Stimulated activated CD8-positive, alpha-beta memory T cell treated with anti-CD3 and anti-CD28 coated beads, Interleukin-15, amount 100 ng/mL, for 4 hours (primary cell): ENCODE measurements around the gene SPTB.

Source experiments
- DNase-seq, 2 donors: peaks; one replicate each; pipeline ENCODE4 v3.0.0-alpha.2; 2020; ENCODE audit warnings: low read depth in 2 of 2

Gene SPTB

DNA sequence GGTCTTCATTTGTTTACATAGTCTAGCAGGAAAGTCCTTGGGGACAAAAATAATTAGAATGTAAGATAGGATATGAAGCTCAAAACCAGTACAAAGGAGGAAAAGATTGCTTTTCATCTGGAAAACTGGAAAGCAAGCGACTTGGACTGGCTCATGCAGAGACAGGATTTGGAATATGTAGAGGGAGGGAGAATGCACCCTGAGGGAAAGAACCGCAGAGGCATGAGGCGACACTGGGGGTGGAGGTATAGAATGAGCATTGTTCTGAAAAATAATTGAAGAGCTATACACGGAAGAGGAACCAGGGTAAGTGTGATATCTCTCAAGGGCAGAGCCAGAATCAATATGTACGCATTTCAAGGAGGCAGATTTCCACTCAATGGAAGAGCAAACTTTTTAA is 90.0 kb downstream of the SPTB start:
- no peak for DNase-seq

DNA sequence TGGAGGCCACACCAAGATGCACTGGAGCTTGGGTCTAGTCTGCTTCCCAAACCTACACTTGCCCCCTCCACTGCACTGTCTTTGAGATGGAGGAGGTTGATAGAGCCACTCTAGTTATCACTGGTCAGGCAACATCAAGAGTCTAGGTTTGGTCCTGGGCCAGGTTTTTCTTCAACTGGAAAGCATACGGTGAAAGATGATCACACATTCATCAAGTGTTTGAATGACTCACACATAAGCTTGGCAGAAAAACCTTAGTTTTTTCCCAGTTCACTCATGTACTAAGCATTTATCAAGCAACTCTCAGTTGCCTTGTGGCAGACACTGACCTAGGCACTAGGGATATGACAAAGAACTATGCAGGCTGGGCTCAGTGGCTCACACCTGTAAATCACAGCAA is 91.0 kb downstream of the SPTB start:
- DNase-seq = no peak

DNA sequence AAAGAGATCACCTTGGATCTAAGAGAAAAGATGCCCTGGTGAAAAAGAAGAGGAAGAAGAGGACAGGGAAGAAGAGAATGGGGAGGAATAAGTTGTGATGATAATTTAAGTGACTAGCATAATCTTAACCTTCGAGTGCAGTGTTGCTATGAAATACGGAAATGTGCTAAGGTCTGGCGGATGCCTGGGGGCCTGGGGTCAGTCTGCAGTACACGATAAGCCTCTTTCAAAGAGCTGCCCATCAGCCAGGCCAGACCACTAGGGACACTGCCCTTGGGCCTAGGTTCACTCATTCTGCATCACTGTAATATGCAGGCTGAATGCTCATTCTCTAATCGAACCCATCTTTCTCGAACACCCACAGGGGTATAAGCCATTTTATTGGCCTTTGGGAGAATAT is 92.1 kb downstream of the SPTB start:
- DNase-seq = no peak

DNA sequence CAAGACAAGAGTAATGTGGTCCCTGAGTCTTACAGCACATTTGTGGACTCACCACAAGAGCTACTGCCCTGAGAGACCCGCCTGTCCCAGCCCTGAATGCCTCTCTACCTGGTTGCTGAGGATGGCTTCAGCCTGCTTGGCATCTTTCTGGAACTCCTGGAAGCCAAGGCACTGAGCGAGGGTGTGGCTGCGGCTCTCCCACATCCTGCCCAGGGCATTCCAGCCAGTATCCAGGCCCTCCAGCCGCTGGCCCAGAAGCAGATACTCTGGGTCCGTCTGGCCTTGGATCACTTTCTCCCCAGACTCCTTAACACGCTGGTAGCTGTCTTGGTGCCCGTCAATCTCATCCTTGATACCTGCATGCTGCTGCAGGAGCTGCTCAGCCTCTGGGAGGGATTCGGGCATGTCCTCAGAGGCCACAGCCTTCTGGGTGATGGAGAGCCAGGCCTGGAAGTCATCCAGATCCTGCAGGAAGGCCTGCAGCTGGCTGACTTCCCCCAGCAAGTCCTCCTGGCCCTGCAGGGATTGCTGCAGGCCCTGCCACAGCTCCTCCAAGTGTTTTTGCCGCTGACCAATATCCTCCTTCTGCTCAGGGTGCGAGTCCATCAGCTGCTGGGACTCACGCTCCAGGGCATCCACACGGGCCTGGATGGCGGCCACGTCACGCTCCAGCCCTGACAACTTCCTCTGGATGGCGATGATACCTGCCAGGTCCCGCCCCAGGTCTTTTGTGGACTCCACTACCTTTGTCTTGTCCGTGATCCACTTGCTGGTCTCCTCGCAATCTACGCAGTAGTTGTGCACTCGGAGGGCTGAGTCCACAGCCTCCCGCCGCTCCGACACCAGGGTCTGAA is 93.2 kb downstream of the SPTB start:
- DNase-seq = no peak

DNA sequence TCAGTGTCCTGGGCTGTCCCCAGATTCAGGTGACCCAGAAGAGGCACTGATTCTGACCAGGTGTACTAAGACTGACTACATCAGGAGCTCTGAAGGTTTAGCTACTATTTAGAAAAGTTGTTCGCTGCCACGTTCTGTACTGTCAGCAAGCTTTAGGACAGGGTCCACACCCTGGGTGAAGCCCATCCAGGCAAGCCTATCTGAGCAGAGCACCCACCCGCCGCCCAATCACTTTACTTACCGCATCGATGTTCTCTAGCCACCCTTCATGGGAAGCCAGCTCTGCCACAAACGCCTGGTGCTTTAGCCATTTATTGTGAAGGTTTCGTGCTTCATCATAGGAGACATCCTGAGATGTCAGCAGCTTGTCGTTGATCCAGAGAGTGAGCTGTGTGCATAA is 95.7 kb downstream of the SPTB start:
- DNase-seq = no peak

DNA sequence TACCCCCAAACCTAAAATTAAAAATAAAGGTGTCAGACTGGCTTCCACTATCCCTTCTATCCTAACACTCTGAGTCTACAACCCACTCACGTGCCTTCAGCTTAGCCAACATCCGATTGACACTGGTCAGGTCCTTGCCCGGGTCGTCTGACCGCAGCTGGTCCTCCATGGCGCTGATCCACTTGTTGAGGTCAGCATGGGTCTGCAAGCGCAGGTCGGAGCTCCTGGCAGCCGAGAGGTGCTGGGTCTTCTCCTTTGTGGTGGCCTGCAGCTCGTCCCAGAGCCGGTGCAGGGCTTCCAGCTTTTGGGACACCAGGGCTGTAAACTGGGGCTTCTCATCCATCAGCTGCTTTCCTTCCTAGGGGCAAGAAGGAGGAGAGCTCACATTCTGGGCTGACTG is 97.5 kb downstream of the SPTB start:
- DNase-seq = no peak

DNA sequence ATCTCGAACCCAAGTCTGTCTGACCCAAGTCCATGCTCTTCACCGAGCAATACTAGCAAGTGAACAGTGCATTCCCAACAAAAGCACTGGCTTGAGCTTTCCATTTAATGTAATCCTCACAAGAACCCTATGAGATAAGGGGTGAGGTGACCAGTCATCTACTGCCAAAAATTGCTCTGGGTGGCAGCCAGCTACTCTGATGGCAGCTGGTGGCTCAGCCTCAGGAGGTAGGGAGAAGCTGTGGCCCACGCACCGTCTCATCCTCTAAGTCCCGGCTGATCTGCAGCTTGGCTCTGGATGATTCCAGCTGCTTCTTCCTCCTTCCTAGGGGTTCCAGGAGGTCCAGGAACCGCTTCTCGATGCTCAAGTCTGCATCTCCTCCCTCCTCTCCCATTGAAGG is 100.2 kb downstream of the SPTB start:
- no peak for DNase-seq

DNA sequence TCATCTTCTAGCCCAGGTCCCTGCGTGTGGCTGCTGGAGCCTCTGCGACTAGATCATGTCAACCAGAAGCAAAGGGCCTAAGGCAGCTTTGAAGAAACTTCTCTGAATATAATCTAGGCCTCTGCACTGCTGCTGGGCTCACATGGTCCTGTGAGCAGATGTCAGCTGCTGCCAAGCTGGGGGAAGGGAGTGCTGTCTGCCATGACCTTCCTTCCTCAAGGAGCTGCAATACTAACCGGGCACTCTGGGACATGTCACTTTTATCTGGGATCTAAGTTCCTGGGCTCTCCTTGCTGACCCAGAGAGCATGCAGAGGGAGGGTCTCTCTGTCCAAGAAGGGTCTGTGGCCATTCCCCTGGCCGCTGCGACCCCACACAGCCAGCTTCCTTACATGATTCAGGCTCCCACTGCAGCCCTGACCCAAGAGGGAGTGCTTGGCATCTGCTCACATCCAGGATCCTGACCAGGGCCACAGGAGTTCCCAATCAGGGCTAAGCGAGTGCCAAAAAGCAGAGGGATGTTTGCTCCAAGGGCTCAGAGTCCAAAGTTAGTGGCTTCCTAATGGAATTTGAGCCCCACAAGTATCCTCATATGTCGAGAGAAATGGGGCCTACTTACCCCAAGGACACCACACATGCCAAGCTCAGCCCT is 101.5 kb downstream of the SPTB start:
- no peak for DNase-seq

DNA sequence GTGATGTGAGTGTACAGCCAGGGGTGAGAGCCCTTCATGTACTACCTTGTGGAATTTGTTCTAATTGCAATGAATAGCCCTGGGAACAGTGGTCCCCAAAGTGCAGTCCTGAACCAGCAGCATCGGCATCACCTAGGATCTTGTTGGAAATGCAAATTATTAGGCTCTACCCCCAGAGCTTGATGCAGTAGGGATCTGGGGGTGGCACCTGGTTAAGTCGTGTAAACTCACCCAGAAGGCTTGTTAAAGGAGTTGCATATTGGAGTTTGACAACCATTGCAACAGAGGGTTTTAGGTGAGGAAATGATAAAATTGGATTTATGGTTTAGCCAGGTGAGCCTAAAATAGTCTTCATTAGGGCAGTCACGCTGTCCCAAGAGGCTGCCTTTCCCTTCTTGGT is 102.2 kb downstream of the SPTB start:
- no peak for DNase-seq

DNA sequence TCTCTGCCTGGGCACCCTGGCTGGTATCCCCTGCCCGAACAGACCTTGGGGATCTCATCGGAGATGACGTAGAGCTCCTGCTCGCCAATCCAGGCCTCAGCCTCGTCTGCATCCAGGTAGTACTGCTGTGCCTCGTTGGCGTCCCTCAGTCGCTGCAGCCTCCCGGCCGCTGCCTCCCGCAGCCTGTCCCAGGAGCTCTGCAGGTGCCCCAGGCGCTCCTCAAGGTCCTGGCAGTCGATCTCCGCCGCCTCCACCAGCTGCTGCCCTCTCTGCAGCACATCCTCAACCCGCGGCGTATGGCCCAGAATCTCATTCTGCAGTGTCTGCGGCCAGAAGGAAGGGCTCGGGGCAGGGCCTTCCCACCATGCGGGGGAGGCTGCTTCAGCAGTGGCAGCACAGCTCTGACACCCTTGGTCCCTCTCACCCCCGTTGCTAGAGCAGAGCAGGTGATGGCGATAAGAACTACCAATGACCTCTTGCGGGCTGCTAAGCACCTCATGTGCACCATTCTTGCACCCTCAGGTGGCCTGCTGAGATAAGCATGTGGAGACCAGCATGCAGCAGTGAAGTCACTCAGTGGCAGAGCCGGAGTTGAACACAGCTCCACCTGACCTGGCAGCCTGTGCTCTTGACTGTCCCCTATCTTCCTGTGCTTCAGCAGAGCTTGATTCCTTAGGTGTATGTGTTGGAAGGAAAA is 104.5 kb downstream of the SPTB start:
- DNase-seq = no peak

DNA sequence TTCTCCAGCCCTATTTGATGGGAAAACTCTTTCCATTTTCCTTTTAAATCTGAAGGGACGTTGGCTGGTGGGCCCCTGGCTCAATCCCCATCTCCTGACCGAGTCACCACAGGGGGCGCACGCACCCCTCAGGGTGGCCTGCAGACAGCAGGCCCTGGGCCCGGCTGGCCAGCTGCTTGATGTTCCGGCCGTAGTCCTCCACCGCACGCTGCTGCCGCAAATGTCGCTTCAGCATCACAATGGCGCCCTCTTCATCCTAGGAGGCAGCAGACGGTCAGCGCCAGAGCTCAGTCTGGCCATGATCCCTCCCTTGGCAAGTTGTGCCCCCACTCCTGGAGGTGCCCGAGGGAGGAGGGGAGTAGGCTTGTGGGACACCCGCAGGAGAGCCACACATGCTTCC is 105.4 kb downstream of the SPTB start:
- DNase-seq = no peak

DNA sequence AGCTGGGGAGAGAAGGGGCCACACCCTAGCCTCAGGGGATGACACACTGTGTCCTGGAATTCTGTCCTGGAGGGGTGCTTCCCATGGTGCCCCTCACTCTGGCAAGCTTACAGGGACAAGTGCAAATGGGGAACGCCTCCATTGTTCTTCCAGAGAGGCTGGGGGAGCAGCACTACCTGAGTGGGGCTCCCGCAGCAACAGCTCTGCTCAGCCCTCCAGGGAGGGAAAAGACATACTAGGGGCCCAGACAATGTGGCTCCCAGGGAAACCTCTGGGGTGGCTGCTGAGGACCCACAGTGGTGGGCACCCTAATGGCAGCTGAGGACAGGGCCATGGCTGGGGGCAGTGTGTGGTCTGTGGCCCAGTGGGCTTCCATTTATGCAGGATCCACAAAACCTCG is 106.1 kb downstream of the SPTB start:
- DNase-seq = no peak

DNA sequence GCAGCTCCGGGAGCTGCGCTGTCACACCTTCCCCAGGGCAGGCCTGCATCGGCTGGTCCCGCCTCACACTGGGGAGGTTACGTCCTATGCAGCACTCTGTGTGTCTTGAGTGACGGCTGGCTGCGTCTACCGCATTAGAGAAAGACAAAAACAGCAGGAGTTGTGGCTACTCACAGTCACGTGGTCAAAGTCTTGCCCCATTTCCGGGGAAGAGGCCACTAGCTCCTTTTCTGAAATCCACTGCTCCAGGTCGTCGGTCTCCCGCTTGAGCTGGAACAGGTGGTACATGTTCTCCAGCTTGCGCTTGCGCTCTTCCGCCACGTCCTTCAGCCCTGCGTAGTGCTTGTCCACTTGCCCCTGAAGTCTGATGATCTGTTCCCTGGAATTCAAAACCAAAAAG is 106.7 kb downstream of the SPTB start:
- DNase-seq = no peak

DNA sequence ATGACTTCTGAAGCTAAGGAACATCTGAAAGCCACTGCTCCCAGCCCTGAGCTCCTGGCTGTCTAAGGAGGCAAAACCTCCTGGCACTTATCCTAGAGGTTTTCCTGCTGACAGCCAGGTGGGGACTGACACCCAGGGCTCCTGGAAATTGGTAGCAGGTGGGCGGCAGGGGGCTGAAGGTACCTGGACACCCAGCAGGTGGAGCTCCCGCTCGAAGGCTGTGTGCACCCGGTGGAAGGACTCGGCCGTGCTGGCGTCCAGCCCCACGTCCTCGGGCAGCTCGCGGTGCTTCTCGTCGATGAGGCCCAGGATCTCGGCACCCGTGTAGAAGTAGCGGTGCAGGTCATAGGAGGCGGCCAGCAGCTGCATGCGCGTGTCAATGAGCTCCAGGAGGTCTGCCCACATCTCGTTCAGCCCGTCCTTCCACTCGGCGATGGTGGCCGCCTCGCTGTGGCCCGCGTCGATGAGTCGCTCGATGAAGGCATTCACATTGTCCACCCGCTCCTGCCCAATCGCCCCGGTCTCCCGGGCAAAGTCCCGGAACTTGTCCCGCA is 107.2 kb downstream of the SPTB start:
- DNase-seq = no peak

DNA sequence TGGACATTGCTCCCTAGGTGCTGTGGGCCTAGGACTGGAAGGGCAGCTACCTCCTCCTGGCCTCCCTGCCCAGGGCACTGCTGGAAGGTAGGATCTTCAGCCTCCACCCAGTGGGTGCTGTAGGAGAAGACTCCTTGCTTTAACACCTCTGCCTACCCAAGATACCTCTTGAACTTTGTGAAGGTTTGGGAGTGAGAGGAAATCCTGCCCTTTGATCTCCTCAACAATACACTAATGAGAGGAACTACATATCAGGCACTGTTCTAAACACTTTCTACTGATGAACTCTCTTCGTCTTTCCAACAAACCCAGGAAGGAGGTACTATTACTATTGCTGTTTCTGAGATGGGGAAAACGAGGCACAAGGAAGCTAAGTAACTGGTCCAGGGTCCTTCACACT is 108.5 kb downstream of the SPTB start:
- no peak for DNase-seq

DNA sequence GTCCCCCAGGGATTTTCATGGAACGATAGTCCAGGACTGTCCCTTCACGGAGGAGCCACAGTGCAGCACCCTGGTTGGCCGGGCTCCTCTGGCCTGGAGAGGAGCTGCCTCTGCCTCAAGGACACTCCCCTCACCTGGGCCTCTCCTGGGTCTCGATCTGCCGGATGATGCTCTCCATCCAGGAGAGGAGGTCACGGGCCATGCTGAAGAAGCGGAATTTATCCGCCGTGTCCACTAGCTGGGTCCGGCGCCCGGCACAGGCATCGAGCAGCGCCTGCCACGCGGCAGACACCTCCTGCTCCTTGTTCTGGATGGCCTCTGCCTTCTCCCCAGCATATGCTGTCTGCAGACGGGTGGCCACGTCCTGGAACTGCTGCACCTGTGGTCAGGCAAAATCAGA is 109.0 kb downstream of the SPTB start:
- no peak for DNase-seq

DNA sequence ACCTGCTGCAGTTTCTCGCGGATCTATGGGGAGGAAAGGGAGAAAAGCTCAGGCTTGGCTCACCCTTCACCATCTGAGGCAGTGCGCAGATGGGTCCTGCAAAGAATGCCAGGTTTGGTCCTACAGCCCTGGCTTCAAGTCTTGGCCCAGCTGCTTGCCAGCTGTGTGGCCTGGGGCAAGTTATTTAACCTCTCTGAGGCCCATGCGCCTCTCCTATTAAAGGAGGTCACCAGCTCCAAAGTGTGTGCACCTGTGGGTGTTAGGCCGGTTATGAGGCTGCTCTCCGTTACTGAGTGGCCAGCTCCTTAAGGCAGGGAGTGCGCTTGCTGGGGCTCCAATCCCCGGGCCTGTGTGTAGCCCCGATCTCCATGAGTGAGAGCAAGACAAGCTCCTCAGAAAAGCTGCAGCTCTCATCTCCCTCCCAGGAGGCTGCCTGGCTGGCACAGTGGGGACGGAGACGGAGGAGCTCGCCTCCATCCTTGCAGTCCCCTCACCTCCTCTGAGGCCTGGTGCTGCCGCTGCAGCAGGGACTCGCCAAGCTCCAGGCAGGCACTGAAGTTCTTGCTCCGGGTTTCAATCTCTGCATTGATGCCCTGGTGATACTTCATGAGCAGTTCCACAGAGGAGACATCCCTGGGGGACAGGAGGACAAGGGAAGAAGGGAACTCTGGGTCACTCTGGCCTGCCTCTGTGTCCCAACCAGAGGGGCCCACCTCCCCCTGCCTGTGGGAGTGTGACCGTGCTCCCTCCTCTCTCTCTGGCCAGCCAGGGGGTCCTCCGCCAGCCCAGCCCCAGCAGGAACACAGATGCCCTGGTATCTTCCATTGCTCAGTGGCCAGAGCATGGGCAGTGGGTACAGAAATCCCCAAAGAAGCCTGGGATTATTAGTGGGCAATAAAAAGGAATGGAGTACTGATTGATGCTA is 110.3 kb downstream of the SPTB start:
- no peak for DNase-seq

DNA sequence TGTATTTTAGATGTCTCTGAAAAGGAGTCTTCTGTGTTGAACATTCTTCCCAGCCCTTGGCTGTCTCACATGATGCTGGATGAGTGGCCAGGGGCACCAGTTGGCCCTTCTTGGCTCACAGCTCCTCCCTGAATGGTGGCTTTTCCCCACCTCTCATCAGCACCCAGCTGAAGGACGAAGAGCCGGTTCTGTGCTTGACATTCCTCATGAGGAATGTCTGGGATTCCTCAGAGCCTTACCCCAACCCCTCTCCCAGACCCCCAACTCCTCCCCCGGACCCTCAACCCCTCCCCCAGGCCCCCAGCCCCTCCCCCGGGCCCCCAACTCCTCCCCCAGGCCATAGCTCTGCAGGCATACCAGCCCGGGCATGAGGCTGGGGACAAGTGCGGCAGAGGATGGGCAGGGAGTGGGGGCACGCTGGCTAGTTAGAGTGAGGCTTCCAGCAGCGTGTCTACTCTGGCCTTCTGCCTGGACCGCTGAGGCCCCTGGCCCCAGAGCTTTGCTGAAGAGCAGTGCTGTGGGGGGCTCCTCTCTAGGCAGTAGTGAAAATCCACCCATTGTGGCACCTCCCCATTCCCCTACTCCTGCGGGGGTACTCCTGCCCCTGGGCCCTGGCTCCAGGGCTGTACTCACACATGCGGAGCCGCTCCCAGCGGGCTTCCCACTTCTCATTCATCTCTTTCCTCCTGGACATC is 111.2 kb downstream of the SPTB start:
- DNase-seq = no peak

DNA sequence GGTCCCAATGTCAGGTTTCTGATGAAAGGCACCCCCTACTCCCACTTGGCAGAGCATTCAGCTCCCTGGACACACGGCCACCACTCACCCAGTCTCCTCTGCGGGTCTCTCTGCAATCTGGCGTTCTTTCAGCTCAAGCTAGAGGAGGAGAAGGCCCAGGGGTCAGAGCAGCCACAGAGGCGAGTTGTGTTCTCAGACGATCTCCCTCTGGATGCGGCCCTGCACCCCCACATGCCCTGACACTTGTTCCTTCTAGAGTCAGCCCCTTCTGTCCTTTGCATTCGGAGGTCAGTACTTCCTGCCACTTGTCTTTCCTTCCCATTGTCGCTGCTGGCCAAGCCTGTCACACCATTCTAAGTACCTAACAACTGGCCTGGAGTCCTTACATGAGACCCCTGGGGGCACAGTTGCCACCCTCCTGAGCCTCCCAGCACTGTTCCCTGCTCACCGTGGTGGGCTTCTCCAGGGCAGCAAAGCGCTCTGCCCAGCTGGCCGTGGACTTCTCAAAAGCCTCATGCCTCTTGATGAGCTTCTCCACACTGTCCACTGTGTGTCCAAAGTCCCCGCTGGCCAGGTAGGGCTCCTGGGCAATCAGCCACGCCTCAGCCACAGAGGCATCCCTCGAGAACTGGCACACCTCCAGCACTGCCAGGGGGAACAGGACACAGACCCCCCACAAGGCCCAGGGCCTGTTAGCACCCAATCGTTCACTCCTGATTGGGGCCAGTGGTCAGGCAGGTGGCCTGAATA is 112.3 kb downstream of the SPTB start:
- no peak for DNase-seq

DNA sequence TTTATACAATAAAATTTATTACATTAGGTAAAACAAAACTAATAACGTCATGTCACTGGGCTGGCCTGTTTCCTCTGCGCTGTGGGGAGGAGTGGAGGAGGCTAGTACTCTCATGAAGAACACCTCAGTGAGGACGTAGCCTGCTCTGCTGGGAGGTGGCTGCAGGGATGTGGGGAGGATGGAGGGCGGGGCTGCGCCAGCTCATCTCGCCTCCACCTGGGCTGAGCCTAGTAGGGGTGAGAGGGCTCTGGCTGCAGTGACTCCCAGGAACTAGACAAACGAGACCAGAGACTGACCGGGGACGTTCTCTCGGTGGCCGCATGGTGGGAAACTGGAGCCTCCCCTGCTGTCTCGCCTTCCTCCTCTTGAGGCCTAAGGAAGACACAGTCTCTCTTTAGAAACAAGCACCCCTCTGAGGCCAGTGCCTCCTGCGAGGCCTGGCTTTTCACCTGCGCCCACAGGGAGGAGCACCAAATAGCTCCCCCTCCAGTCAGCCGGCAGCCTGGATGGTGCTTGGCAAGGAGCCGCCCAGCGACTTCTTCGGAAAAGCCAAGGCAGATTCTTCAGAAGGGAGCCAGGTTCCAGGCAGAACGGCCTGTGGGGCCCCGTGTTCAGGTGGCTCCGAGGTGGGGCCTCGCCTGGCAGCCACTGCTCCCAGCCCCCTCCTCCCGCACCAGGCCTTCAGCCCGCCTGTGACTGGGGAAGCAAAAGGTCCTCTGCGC is 113.1 kb downstream of the SPTB start:
- no peak for DNase-seq
